ENCODE results near the gene STPG1.

STPG1 gene

GRCh38 chr1:24364605-24364974, 49.0 kb downstream of the STPG1 start:
- TF ChIP-seq CTCF (IDR thresholded peaks at IDR 0.05; ENCODE audit: low read depth, low read length): no peak
- DNase-seq: no peak
- Histone ChIP-seq H3K4me3 (ENCODE audit: low read depth, low read length) (no peak overlapping the region), H3K9me3 (no peaks in the 10 kb centered on the region), H3K36me3 (no peaks in the 10 kb centered on the region), H3K27me3 (no peaks in the 10 kb centered on the region), H3K4me1 (no peaks in the 10 kb centered on the region; the same call in 1 of the 2 replicates)

GRCh38 chr1:24363994-24364393, 49.6 kb downstream of the STPG1 start:
- Histone ChIP-seq H3K4me3 (ENCODE audit: low read depth, low read length) (no peak overlapping the region), H3K36me3 (no peaks in the 10 kb centered on the region), H3K4me1 (no peaks in the 10 kb centered on the region; the same call in 1 of the 2 replicates), H3K27me3 (no peaks in the 10 kb centered on the region), H3K9me3 (no peaks in the 10 kb centered on the region)
- DNase-seq: no peak
- no peak for TF ChIP-seq CTCF (IDR thresholded peaks at IDR 0.05; ENCODE audit: low read depth, low read length)

GRCh38 chr1:24362982-24363614, 50.5 kb downstream of the STPG1 start:
- TF ChIP-seq CTCF (IDR thresholded peaks at IDR 0.05; ENCODE audit: low read depth, low read length): no peak
- no peaks in the 10 kb centered on the region for H3K27me3 ChIP-seq
- DNase-seq: no peak
- H3K4me3 ChIP-seq (ENCODE audit: low read depth, low read length): no peak overlapping the region
- no peaks in the 10 kb centered on the region; the same call in 1 of the 2 replicates for H3K4me1 ChIP-seq
- H3K9me3 ChIP-seq: no peaks in the 10 kb centered on the region
- H3K36me3 ChIP-seq: no peaks in the 10 kb centered on the region

- no peaks in the 10 kb centered on the region for H3K36me3 ChIP-seq
- no peaks in the 10 kb centered on the region for H3K27me3 ChIP-seq
- DNase-seq: no peak
- H3K4me3 ChIP-seq (ENCODE audit: low read depth, low read length): no peak overlapping the region
- no peaks in the 10 kb centered on the region for H3K9me3 ChIP-seq
- no peak for TF ChIP-seq CTCF (IDR thresholded peaks at IDR 0.05; ENCODE audit: low read depth, low read length)
- H3K4me1 ChIP-seq: no peaks in the 10 kb centered on the region; the same call in 1 of the 2 replicates
These were observed 51.2 kb downstream of the STPG1 start for GRCh38 chr1:24362396-24362795.

GRCh38 chr1:24361811-24362210, 51.8 kb downstream of the STPG1 start:
- DNase-seq: no peak
- Histone ChIP-seq H3K27me3 (no peaks in the 10 kb centered on the region), H3K36me3 (no peaks in the 10 kb centered on the region), H3K9me3 (no peaks in the 10 kb centered on the region), H3K4me1 (no peaks in the 10 kb centered on the region; the same call in 1 of the 2 replicates), H3K4me3 (ENCODE audit: low read depth, low read length) (no peak overlapping the region)
- no peak for TF ChIP-seq CTCF (IDR thresholded peaks at IDR 0.05; ENCODE audit: low read depth, low read length)

GRCh38 chr1:24360681-24361080, 52.9 kb downstream of the STPG1 start:
- H3K9me3 ChIP-seq: no peaks in the 10 kb centered on the region
- no peaks in the 10 kb centered on the region; the same call in 1 of the 2 replicates for H3K4me1 ChIP-seq
- no peak for DNase-seq
- no peaks in the 10 kb centered on the region for H3K27me3 ChIP-seq
- TF ChIP-seq CTCF (IDR thresholded peaks at IDR 0.05; ENCODE audit: low read depth, low read length): no peak
- H3K36me3 ChIP-seq: no peaks in the 10 kb centered on the region
- no peak overlapping the region for H3K4me3 ChIP-seq (ENCODE audit: low read depth, low read length)

Data from BE2C (cell line).